Right lobe of liver (tissue), 4 donors: ENCODE results near the gene CHIA.

Experiments used
- CTCF ChIP-seq, 4 donors: fragments of 200-600 bp in 3 of 4; fragments of 450-650 bp in 1 of 4; IDR thresholded peaks; one replicate each; pipeline versions ENCODE4 v1.5.1 to v1.8.0; 2016 to 2022; ENCODE audit warnings: antibody characterized with exemption in 4 of 4, mild to moderate bottlenecking in 2 of 4
- POLR2A ChIP-seq: fragments of 450-650 bp; IDR thresholded peaks from one replicate; pipeline ENCODE4 v1.6.1; 2017; ENCODE audit warnings: antibody characterized with exemption, mild to moderate bottlenecking
- donor health status: DM: no; HTN: no; CAD: no.
- donor health status: DM: no; HTN: no; CAD: no.
- donor health status: DM: no; HTN: yes; CAD: no.

GRCh38 chr1:111347026-111347425, 56.4 kb downstream of the CHIA start:
- TF ChIP-seq CTCF (IDR thresholded peaks at IDR 0.05) (no peak), POLR2A (no peak)
